Activated effector memory CD4-positive, alpha-beta T cell treated with Interleukin-2 at 50 U/mL for 16 hours (primary cell): Measurements from ENCODE around the gene SLC2A6.

Source experiments
- DNase-seq: peaks from one replicate; pipeline ENCODE4 v3.0.0-alpha.2; 2020

The SLC2A6 gene

DNA sequence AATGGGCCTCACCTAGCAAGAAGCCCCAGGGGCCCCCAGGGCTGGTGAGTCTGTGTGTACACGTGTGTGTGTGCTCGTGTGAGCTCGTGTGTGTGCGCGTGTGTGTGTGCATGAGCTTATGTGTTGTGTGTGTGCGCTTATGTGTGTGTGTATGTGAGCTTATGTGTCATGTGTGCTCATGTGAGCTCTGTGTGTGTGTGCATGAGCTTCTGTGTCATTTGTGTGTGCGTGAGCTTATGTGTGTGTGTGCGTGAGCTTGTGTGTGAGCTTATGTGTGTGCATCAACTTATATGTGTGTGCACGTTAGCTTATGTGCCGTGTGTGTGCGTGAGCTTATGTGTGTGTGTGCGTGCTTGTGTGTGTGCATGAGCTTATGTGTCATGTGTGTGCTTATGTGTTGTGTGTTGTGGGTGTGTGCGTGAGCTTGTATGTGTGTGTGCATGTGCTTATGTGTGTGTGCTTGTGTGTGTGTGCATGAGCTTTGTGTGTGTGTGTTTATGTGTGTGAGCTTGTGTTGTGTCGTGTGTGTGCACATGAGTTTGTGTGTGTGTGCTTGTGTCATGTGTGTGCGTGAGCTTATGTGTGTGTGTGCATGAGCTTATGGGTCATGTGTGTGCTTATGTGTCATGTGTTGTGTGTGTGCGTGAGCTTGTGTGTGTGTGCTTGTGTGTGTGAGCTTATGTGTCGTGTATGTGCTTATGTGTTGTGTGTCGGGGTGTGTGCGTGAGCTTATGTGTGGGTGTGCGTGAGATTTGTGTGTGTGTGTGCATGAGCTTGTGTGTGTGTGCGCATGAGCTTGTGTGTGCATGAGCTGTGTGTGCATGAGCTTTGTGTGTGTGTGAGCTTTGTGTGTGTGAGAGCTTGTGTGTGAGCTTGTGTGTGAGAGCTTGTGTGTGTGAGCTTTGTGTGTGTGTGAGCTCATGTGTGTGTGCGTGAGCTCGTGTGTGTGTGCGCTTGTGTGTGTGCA lies 16.7 kb upstream of the SLC2A6 start:
- DNase-seq, result no peak

GRCh38 chr9:133494636-133495326 lies 15.9 kb upstream of the SLC2A6 start:
- DNase-seq, result no peak

DNA sequence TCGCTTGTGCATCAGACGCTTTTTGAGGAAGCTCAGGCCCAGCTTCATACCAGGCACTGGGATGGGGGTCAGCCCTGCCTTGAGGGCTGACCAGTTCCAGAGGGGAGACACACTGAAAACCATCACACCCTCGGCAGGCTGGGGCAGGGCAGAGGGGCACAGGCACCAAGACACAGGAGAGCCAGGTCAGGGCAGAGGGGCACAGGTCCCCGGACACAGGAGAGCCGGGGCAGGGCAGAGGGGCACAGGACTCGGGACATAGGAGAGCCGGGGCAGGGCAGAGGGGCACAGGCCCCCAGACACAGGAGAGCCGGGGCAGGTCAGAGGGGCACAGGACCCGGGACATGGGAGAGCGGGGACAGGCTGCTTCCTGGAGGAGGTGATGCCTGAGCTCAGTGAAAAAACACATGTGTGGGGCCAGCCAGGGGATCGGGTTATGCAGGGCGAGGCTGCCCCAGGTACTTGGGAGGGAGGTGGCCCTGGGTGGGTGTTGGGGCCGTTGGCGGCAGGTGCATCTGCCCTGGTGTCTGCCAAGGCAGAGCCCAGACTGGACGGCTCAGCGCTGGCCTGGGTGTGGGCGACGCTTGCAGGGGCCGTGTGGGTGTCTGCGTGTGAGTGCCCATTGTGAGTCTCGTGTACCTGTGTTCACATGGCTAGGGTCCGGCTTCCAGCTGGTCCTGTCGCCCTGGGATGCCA lies 15.1 kb upstream of the SLC2A6 start:
- DNase-seq, result no peak

GRCh38 chr9:133493428-133493827 lies 14.5 kb upstream of the SLC2A6 start:
- DNase-seq, result no peak

GRCh38 chr9:133492061-133493021 lies 13.4 kb upstream of the SLC2A6 start:
- no peak for DNase-seq

DNA sequence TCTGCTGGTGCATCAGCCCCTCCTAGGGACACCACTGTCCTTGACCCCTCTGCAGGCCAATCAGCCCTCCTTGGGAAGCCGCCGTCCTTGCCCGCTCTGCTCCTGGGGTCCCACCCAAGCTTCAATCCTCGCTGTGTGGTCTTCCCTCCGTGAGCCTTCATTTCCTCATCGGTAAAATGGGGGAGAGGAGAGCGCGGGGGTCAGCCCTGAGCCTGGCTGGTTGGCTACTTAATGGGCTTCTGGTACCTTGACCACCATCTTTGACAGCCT lies 12.7 kb upstream of the SLC2A6 start:
- no peak for DNase-seq

GRCh38 chr9:133490865-133491655 lies 12.2 kb upstream of the SLC2A6 start:
- no peak for DNase-seq

- DNase-seq, result no peak
Observed at GRCh38 chr9:133490201-133490681, 11.3 kb upstream of the SLC2A6 start.

- DNase-seq, result no peak
Observed at GRCh38 chr9:133489253-133490190, 10.6 kb upstream of the SLC2A6 start.

- DNase-seq, result no peak
Observed at GRCh38 chr9:133488686-133489252, 9.9 kb upstream of the SLC2A6 start.

DNA sequence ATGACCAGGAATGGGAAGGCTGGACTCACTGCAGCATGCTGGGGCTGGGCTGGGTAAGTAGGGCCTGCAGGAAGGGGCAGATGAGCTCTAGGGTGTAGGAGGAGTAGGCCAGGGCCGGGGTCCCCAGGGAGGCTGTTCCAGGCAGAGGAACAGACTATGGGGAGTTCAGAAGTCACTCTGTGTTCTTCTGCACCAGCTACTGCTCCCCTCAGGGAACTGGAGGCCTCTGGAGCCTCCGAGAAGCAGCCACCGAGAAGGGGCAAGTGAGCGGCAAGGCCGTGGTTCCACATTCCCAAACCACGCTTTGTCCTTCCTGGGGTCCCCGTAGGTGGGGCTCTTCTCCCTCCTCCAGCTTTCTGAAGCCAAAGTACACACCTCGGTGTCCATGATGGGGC lies 8.4 kb upstream of the SLC2A6 start:
- DNase-seq, result no peak

- DNase-seq, result no peak
Observed at GRCh38 chr9:133485531-133486260, 6.8 kb upstream of the SLC2A6 start.

- no peak for DNase-seq
Observed at GRCh38 chr9:133484671-133485437, 6.0 kb upstream of the SLC2A6 start.

- no peak for DNase-seq
Observed at GRCh38 chr9:133483611-133484010, 4.7 kb upstream of the SLC2A6 start.

DNA sequence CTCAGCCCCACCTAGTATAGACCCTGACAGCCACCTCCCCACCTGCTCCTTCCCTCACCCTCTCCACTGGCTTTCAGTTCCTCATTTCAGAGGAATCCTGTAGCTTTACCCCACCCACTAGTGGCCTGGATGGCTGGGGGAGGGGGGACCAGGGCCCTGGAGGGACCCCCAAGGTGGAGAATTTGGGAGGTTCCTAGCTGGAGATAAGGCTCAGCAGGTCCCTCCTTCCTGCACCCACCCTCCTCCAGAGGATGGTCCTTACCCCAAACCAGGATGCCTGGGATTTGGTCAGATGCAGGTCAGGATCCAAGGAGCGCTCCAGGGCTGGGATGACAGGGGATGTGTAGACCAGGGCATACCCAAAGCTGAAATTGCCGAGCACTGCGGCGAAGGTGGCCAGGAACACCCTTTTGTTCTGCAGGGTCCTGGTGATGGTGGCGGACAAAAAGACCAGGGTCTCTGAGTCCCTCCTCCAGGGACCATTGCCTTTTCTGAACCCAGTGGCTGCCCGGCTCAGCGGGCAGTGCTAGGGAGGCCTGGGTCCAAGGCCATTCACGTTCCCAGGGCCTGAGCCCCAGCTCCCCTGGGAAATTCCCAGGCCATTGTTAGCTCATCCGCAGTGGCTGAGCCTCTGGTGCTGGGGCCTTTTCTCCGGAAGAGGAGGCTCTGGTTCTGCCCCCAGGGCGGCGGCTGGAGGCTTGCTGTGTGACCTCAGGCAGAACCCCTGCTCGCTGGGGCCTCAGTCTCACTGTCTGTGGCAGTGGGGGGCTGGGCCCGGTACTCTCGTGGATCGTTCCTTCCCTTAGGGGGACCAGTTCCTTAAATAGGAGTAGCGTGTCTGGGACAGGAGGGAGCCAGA lies 678 bp downstream of the SLC2A6 start:
- no peak for DNase-seq

GRCh38 chr9:133477461-133477860 lies 1.4 kb downstream of the SLC2A6 start:
- no peak for DNase-seq

DNA sequence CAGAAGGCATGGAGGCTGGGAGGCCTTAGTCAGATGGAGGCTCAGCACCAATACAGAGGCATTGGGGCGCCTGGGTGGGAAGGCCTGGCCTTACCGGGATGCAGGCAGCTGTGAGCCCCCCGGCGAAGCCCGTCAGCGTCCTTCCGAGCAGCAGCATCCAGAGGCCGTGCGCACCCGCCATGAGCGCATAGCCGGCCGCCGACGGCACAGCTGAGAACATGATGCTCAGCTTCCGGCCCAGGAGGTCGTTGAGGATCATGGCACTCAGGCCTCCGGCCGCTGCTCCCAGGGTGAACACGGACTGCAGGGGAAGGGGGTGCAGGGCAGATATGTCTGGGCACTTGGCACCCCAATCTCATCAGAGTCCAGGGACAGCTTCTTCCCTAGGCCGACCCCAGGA lies 2.0 kb downstream of the SLC2A6 start:
- no peak for DNase-seq
